Ecto neural progenitor cell (in vitro differentiated cells): ENCODE results near the gene GALNT9.
"Not testable (repeated sequence)": the region's sequence is repeated elsewhere in the genome, so short reads cannot be mapped to it uniquely, and the experiment has no call there.

ENCODE experiments used
- DNase-seq: peaks from one replicate; pipeline ENCODE4 v3.0.0-alpha.2; 2018; ENCODE audit warnings: low spot score

The GALNT9 gene

DNA sequence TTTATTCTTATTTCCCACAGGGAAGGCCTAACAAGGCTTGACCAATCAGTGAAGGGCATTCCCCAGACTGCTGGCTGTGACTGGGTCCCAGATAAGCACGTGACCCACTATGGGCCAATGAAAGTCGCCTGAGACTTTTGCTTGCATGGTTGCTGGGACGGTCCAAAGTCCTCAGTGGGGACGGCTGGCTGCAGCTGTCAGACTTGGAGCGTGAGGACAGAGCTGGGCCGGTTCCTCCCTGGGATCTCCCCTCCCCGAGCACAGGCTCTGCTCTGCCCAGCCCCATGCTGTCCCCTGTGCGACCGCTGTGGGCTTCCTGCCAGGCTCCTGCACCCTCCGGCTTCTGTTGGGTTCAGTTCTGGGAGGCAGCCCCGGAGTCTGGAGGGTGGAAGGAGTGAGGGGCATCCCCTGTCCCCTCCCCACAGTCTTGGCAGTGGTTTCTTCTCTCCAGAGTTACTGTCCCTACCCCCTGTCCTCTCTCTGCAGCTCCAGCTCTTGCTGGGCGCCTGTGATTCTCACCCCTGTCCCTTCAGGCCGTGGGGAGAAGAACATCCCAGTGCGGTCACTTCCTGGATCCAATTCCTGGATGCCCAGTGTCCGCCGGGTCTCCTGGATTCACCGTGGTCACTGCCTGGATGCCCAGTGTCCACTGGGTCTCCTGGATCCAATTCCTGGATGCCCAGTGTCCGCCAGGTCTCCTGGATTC, 50.1 kb downstream of the GALNT9 start:
- no peak for DNase-seq

- no peak for DNase-seq
Measured at GRCh38 chr12:132278401-132279183, 50.8 kb downstream of the GALNT9 start.

DNA sequence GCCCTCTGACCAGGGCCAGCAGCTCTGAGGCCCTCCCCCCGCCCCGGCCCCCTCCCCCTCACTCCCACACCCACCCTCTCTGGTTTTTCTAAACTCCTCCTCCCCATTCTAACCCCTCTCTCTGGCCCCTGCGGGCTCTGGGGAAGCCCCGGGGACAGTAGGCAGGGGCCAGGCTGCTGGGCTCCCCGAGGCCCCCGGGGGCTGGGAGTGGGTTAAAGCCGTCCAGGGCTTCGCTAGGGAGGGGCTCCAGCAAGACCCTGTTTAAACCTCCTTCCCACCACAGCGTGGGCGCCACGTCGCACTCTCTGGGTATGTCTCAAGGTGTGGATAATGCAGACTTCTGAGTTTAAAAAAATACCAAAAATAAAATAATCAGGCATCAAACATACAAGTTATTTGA, 51.4 kb downstream of the GALNT9 start:
- DNase-seq, result no peak

DNA sequence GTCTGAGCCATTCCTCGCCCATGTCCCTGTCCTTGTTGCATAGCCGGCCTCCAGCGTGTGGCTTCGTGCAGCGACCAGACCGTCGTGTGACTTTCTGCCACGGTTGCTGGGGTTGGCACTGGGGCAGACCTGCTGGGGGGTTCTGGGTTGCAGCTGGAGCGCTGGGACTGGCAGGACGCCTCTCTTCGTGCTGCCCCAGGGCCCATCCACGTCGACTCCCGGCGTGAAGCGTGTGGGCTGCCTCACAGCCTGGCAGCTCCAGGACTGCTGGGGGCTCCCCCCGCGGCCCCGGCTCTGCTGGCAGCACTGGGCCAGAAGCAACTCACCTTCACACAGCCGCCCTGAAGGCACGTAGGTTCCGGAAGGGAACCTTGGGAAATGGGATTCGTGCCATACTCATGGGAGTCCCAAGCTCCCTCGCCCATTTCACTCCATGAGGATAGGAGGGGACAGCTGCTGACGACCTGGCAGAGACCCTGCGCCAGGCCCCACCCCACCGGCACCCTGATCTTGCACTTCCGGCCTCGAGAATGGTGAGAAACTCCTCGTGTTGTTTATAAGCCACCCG, 51.9 kb downstream of the GALNT9 start:
- DNase-seq, result no peak

DNA sequence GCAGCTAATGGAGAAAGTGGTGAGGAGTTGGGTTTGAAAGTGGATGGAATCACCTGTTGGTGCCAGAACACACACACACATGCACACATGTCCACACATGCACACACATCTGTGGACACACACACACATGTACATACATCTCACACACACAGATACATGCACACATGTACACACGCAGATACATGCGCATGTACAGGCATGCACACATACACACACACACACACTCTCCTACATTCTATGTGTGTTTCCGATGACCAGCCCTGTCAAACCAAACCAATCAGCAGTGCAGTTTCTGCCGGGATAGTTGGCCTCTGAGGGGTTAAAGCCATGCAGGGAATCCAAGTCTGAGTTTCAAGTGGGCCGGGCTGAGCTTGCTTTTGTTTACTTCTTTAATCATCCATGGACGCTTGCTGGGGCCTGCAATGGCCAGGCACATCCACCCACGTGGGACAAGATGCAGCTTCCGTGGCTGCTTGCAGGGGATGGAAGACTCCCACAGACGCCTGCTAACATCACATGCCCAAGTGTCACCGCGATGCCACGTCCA, 52.5 kb downstream of the GALNT9 start:
- DNase-seq, result no peak

GRCh38 chr12:132276066-132276826, 53.1 kb downstream of the GALNT9 start:
- no peak for DNase-seq

- no peak for DNase-seq
Measured at GRCh38 chr12:132275631-132276030, 53.8 kb downstream of the GALNT9 start.

DNA sequence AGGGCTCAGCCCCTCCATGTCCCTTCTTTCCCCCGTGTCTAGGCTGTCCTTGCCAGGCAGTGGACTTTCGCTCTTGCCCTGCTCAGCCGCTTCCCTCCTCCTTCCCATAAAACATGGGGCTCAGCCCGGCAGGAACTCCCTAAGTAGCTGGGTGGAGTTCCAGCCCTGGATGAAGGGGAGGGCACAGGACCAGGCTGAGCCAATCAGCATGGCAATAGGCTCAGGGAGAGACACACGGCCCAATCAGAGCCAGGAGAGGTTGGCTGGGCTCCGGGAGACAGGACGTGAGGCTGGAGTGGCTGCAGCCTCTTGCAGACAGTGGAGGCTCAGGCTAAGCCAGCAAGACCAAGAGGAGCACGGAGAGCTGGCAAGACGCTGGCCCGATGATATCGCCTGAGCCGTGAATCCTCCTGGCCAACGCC, 54.3 kb downstream of the GALNT9 start:
- DNase-seq, result peak; percentile 89

GRCh38 chr12:132273992-132274334, 55.4 kb downstream of the GALNT9 start:
- DNase-seq, result no peak

DNA sequence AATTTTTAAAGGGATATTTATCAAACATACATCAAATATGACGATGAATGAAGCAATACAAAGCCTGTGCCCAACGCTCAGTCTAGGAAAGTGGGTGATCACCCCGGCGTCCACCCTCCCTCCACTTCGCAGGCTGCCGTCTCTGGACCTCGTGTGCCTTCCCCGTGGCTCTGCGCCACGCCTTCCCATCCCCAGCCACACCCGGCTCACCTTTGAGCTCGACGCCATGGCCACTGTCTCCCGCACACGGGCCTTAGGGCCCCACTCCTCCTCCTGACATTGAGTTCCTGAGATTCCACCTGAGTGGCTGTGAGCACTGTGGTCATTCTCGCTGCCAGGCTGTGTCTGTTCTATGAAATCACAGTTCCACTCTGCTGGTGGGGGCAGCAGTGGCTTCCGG, 56.7 kb downstream of the GALNT9 start:
- no peak for DNase-seq

DNA sequence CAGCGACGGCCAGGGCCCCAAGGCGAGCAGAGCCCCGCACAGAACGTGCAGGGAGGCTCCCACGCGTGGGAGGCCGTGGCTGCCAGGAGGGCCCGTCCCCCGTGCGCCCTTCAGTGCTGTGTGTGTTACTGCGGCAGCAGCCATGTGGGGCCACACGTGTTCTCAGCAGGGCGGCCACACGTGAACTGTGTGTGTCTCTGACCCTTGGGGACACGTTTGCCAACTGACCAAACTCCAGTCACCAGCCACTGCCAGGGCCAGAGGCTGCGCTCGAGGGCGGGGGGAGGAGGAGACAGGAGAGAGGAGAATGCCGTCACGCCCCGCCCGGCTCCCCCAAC, 57.7 kb downstream of the GALNT9 start:
- DNase-seq, result no peak

DNA sequence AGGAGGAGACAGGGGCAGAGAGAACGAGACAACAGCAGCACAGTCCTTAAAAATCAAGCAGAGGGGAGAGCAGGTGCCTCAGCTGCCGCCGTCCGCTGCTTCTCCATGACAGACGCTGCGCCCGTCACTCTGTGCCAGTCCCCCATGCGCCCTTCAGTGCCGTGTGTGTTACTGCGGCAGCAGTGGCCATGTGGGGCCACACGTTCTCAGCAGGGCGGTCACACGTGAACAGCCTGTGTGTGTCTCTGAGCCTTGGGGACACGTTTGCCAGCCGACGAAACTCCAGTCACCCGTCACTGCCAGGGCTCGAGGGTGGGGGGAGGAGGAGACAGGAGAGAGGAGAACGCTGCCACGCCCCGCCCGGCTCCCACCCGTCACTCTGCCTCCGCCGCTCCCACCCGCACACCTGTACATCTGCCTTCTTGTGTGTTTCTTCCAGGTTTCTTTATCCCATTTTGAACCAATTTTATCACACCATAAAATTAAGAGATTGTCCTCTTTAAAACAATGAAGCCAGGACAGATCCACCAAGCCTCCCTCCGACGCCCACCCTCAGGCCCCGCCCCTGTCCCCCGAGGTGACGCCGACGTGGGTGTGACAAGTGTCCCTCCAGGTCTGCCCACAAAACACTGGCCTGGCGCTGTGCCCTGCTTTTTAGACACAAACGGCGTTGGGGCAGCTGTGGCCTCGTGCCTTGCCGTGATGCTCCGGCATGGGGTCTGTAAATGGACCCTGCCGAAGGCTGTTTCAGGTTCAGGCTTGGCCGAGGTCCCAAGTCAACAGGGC, 58.2 kb downstream of the GALNT9 start:
- no peak for DNase-seq

- no peak for DNase-seq
Measured at GRCh38 chr12:132270516-132270915, 58.9 kb downstream of the GALNT9 start.

DNA sequence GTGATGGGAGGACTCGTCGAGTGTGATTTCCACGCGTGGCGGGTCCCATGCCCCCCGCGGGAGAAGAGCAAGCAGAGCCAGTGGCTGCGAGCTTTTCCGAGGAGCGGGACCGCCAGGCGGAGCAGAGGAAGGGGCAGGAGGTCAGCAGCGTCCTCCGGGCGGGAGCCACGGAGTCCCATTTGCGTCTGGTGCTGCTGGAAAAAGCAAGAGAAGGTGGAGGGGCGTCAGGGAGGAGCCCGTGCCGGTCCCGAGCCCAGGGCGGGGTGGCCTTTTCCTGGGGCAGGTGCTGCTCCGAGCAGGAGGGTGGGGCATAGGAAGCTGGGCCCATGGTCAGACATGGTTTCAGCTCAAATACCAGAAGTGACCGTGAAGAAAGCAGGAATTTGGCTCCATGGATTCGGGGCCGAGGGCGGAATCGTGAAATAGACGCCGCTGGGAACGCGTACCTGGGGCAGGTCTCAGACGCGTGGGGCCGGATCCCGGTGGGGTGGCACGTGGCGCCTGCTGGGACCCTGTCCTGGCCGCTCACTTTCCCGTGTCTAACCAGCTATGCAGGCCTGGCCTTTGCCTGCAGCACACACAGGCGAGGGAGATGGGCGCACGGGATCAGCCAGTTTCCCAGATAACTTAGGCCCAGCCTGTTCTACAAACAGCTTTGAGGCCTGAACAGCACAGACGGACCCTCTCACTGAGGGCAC, 60.0 kb downstream of the GALNT9 start:
- DNase-seq, result no peak

DNA sequence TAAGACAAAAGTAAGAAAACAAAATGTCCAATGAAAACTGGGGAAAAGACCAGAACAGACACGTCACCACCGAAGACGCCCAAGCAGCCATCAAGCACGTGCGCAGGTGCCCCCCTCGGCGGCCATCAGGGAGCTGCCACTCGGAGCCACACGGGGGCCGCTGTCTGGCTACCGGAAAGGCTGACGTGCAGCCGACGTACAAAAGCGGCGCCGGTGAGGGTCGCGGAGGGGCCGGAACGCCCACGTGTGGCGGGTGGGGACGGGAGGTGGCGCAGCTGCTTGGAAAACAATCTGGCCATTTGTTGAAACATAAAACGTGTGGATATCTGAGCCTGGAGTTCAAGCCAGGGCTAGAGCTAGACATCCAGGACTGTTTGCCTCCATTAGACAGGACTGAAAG, 60.7 kb downstream of the GALNT9 start:
- DNase-seq, result no peak

- DNase-seq, result no peak
Measured at GRCh38 chr12:132267873-132268272, 61.5 kb downstream of the GALNT9 start.

DNA sequence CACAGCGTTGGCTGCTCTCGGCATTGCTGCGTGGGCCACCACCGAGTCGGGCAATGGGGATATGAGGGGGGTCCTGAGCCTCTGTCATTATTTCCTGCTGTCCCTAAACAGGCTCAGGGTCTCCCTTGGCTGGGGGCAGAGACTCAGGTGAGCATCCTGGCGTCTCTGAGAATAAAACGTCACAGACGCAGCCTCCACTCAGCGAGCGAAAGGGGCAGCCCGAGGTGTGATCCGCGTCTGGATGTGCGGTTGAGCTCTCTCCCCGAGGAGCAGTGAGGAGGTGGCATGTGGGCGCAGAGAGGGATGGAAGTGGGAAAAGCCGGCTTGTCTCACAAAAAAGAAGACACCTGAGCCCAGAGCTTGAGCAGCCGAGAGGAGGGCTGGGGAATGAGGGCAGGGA, 62.6 kb downstream of the GALNT9 start:
- DNase-seq, result no peak

- DNase-seq, result no peak
Measured at GRCh38 chr12:132266370-132266769, 63.0 kb downstream of the GALNT9 start.

DNA sequence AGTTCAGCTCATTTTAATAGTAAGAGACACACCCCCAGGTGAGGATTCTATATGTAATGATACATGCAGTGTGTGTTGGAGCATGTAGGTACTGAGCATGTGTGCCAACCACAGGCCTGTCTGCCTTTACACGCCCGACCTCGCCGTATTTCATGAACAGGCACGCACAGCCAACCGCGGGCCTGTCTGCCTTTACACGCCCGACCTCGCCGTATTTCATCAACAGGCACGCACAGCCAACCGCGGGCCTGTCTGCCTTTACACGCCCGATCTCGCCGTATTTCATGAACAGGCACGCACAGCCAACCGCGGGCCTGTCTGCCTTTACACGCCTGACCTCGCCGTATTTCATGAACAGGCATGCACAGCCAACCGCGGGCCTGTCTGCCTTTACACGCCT, 63.6 kb downstream of the GALNT9 start:
- not testable (repeated sequence) for DNase-seq

GRCh38 chr12:132265056-132265800, 64.2 kb downstream of the GALNT9 start:
- no peak for DNase-seq
